H9 (cell line): ENCODE data around the gene NHERF1. TPM values are rescaled to one million over a fixed set of nuclear protein-coding genes. Genes with fewer than 3 reads are reported as not detected.

Experiments
- DNase-seq: peaks from one replicate; pipeline ENCODE4 v3.0.0-alpha.2; 2017
- H2AFZ ChIP-seq: one replicate; pipeline ENCODE4 v1.6.1; 2013; ENCODE audit warnings: mild to moderate bottlenecking, low read length, control low read depth, moderate library complexity
- H2AK5ac ChIP-seq: 2 replicates; pipeline ENCODE4 v1.6.1; 2013; ENCODE audit warnings: low read length, control low read depth, mixed read lengths; ENCODE audit not compliant: insufficient read length
- H2BK120ac ChIP-seq: one replicate; pipeline ENCODE4 v1.6.1; 2013; ENCODE audit warnings: low read depth, mild to moderate bottlenecking, low read length, control low read depth, inconsistent platforms; ENCODE audit not compliant: poor library complexity, severe bottlenecking
- H2BK12ac ChIP-seq: 2 replicates; pipeline ENCODE4 v1.6.1; 2013; ENCODE audit warnings: low read length, control low read depth, mixed read lengths, low read depth; ENCODE audit not compliant: insufficient read length
- H2BK15ac ChIP-seq: 2 replicates; pipeline ENCODE4 v1.6.1; 2013; ENCODE audit warnings: low read depth, low read length, control low read depth
- H2BK20ac ChIP-seq: one replicate; pipeline ENCODE4 v1.6.1; 2013; ENCODE audit warnings: low read depth, mild to moderate bottlenecking, low read length, control low read depth, inconsistent platforms; ENCODE audit not compliant: poor library complexity, severe bottlenecking
- H2BK5ac ChIP-seq: 2 replicates; pipeline ENCODE4 v1.6.1; 2013; ENCODE audit warnings: low read length, control low read depth, mixed read lengths; ENCODE audit not compliant: insufficient read length
- H3K14ac ChIP-seq: 2 replicates; pipeline ENCODE4 v1.6.1; 2013; ENCODE audit warnings: low read length, control low read depth; ENCODE audit not compliant: insufficient read depth
- H3K18ac ChIP-seq: 2 replicates; pipeline ENCODE4 v1.6.1; 2013; ENCODE audit warnings: low read depth, mild to moderate bottlenecking, mixed read lengths, low read length, control low read depth; ENCODE audit not compliant: insufficient read length
- H3K23ac ChIP-seq: 2 replicates; pipeline ENCODE4 v1.6.1; 2013; ENCODE audit warnings: low read length, control low read depth, mixed read lengths, low read depth; ENCODE audit not compliant: insufficient read length
- H3K23me2 ChIP-seq: 2 replicates; pipeline ENCODE4 v1.6.1; 2013; ENCODE audit warnings: low read depth, mild to moderate bottlenecking, mixed read lengths, low read length, control low read depth; ENCODE audit not compliant: insufficient read length, poor library complexity, severe bottlenecking
- H3K27ac ChIP-seq: 2 replicates; pipeline ENCODE4 v1.5.1; 2013; ENCODE audit warnings: low read length, control low read depth, mixed read lengths, low read depth; ENCODE audit not compliant: insufficient read length
- H3K27me3 ChIP-seq: 2 replicates; pipeline ENCODE4 v1.6.1; 2013; ENCODE audit warnings: low read length, control low read depth, inconsistent platforms; ENCODE audit not compliant: insufficient read depth
- H3K4ac ChIP-seq: 2 replicates; pipeline ENCODE4 v1.6.1; 2013; ENCODE audit warnings: low read depth, mild to moderate bottlenecking, control low read depth, inconsistent platforms, low read length, moderate library complexity
- H3K4me1 ChIP-seq: 2 replicates; pipeline ENCODE4 v1.6.1; 2013; ENCODE audit warnings: low read length, control low read depth, inconsistent platforms; ENCODE audit not compliant: insufficient read depth
- H3K4me2 ChIP-seq: 2 replicates; pipeline ENCODE4 v1.6.1; 2013; ENCODE audit warnings: low read length, control low read depth, mixed read lengths; ENCODE audit not compliant: insufficient read length, insufficient read depth
- H3K56ac ChIP-seq: 2 replicates; pipeline ENCODE4 v1.6.1; 2013; ENCODE audit warnings: low read depth, mild to moderate bottlenecking, mixed read lengths, low read length, control low read depth; ENCODE audit not compliant: insufficient read length
- H3K79me1 ChIP-seq: 2 replicates; pipeline ENCODE4 v1.6.1; 2013; ENCODE audit warnings: low read depth, mild to moderate bottlenecking, moderate library complexity, low read length, control low read depth, inconsistent platforms; ENCODE audit not compliant: insufficient read depth, poor library complexity, severe bottlenecking
- H3K79me2 ChIP-seq: 2 replicates; pipeline ENCODE4 v1.6.1; 2013; ENCODE audit warnings: low read length, control low read depth, inconsistent platforms; ENCODE audit not compliant: insufficient read depth
- H3K9ac ChIP-seq: 2 replicates; pipeline ENCODE4 v1.6.1; 2013; ENCODE audit warnings: low read length, control low read depth, mixed read lengths; ENCODE audit not compliant: insufficient read length; ENCODE audit errors: extremely low read depth
- H3K9me3 ChIP-seq: one replicate; pipeline ENCODE4 v1.6.1; 2013; ENCODE audit warnings: low read depth, low read length, inconsistent platforms; ENCODE audit not compliant: control insufficient read depth
- H3T11ph ChIP-seq: one replicate; pipeline ENCODE4 v1.6.1; 2013; ENCODE audit warnings: mild to moderate bottlenecking, low read length, control low read depth, inconsistent platforms
- H4K20me1 ChIP-seq: one replicate; pipeline ENCODE4 v1.6.1; 2013; ENCODE audit not compliant: control insufficient read depth, insufficient read length, insufficient read depth
- H4K5ac ChIP-seq: 2 replicates; pipeline ENCODE4 v1.6.1; 2013; ENCODE audit warnings: low read depth, mild to moderate bottlenecking, mixed read lengths, low read length, control low read depth; ENCODE audit not compliant: insufficient read length
- H4K8ac ChIP-seq: replicated peaks from 2 replicates; pipeline ENCODE4 v1.6.1; 2013; ENCODE audit warnings: low read length, control low read depth, mixed read lengths, low read depth; ENCODE audit not compliant: insufficient read length
- H4K91ac ChIP-seq: 2 replicates; pipeline ENCODE4 v1.6.1; 2013; ENCODE audit warnings: low read depth, mild to moderate bottlenecking, moderate library complexity, mixed read lengths, low read length, control low read depth; ENCODE audit not compliant: insufficient read length
- H3K27ac Mint-ChIP-seq, 3 experiments: 2 replicates in 2 of 3; 3 replicates in 1 of 3; pipeline ENCODE4 v1.8.0; 2020 to 2021; ENCODE audit warnings: mixed read lengths in 3 of 3, mild to moderate bottlenecking in 1 of 3, moderate library complexity in 1 of 3
- H3K27me3 Mint-ChIP-seq: 2 replicates; pipeline ENCODE4 v1.8.0; 2021; ENCODE audit warnings: low read depth, mild to moderate bottlenecking, moderate library complexity, mixed read lengths
- H3K36me3 Mint-ChIP-seq, 3 experiments: 2 replicates in 2 of 3; 3 replicates in 1 of 3; pipeline ENCODE4 v1.8.0; 2020 to 2021; ENCODE audit warnings: low read depth in 3 of 3, mixed read lengths in 3 of 3; ENCODE audit not compliant: insufficient read depth in 1 of 3
- H3K4me1 Mint-ChIP-seq, 2 experiments: 2 replicates each; pipeline ENCODE4 v1.8.0; 2020; ENCODE audit warnings: mixed read lengths in 2 of 2
- H3K4me3 Mint-ChIP-seq, 2 experiments: 2 replicates in 1 of 2; 3 replicates in 1 of 2; pipeline ENCODE4 v1.8.0; 2020 to 2021; ENCODE audit warnings: mild to moderate bottlenecking in 2 of 2, mixed read lengths in 2 of 2, moderate library complexity in 1 of 2
- H3K9me3 Mint-ChIP-seq, 2 experiments: 2 replicates in 1 of 2; 3 replicates in 1 of 2; pipeline ENCODE4 v1.8.0; 2020; ENCODE audit warnings: mild to moderate bottlenecking in 2 of 2, mixed read lengths in 2 of 2, moderate library complexity in 1 of 2
- WGBS: extraction: QIAGEN DNeasy Blood & Tissue Kit; methylation state at CpG from one replicate; pipeline ENCODE4 v1.1.7; 2013; ENCODE audit warnings: missing lambda C conversion rate, low lambda C conversion rate, mixed read lengths; ENCODE audit not compliant: insufficient read length; ENCODE audit errors: extremely low coverage; 5-methylcytosine and 5-hydroxymethylcytosine counted together
- long read RNA-seq: library from polyadenylated mRNA; unstranded; transcript quantifications from one replicate; pipeline ENCODE4 v2.0.0, GENCODE V29; 2020
- total RNA-seq: library from RNA; stranded (reverse); gene quantifications from 2 replicates; pipeline ENCODE4 v1.2.1, GENCODE V29; 2021
- TF ChIP-seq, protein P1 (sequence below): fragments of 200-600 bp; sonication (generic); conservative IDR thresholded peaks from 3 replicates; pipeline ENCODE4 v1.8.0; 2021; ENCODE audit warnings: antibody characterized with exemption, mild to moderate bottlenecking

Gene NHERF1
- total RNA-seq, result 74.4 and 78.7 TPM in 2 replicates
- long read RNA-seq, transcript SLC9A3R1-201 (6 exons, 1,969 nt), result major isoform, 372 of 383 reads
- long read RNA-seq, partial matches to known transcripts, result 3 of 383 reads
- long read RNA-seq, other reads (novel, unspliced or antisense), result 6 of 383 reads

DNA sequence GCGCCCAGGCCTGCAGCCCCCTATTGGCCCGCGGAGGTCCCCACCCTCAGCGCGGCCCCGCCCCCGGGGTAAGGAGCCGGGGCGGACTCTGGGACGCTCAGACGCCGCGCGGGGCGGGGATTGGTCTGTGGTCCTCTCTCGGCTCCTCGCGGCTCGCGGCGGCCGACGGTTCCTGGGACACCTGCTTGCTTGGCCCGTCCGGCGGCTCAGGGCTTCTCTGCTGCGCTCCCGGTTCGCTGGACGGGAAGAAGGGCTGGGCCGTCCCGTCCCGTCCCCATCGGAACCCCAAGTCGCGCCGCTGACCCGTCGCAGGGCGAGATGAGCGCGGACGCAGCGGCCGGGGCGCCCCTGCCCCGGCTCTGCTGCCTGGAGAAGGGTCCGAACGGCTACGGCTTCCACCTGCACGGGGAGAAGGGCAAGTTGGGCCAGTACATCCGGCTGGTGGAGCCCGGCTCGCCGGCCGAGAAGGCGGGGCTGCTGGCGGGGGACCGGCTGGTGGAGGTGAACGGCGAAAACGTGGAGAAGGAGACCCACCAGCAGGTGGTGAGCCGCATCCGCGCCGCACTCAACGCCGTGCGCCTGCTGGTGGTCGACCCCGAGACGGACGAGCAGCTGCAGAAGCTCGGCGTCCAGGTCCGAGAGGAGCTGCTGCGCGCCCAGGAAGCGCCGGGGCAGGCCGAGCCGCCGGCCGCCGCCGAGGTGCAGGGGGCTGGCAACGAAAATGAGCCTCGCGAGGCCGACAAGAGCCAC lies at the start of gene NHERF1:
Gene NHERF1 (plus strand): TSS at position 100 of the 750 bp plus-strand sequence. CDS start 219 bp downstream, at position 319.
- peak within 1 kb of the TSS; percentile 77 for H3K9ac ChIP-seq
- peak within 1 kb of the TSS; percentile 72 for H3K18ac ChIP-seq
- peaks cover 9% of the 10 kb centered on the region for H3K27me3 Mint-ChIP-seq
- H3K23ac ChIP-seq, result no peak within 1 kb of the TSS
- H4K5ac ChIP-seq, result no peak within 1 kb of the TSS
- H2BK15ac ChIP-seq, result no peak within 1 kb of the TSS; the same call in 1 of the 2 replicates
- H3T11ph ChIP-seq, result no peak within 1 kb of the TSS
- no peak within 1 kb of the TSS for H4K91ac ChIP-seq
- no peak within 1 kb of the TSS for H2BK12ac ChIP-seq
- H2AK5ac ChIP-seq, result no peak within 1 kb of the TSS
- peaks cover 9% of the 10 kb centered on the region for H3K23me2 ChIP-seq
- peak within 1 kb of the TSS; percentile 83 for H3K14ac ChIP-seq
- no CpG with 5 or more reads among the region's 90 CpGs for WGBS
- DNase-seq, result no peak
- no peak within 1 kb of the TSS for H2BK120ac ChIP-seq
- no peak within 1 kb of the TSS for H3K56ac ChIP-seq
- TF ChIP-seq, protein P1, sequence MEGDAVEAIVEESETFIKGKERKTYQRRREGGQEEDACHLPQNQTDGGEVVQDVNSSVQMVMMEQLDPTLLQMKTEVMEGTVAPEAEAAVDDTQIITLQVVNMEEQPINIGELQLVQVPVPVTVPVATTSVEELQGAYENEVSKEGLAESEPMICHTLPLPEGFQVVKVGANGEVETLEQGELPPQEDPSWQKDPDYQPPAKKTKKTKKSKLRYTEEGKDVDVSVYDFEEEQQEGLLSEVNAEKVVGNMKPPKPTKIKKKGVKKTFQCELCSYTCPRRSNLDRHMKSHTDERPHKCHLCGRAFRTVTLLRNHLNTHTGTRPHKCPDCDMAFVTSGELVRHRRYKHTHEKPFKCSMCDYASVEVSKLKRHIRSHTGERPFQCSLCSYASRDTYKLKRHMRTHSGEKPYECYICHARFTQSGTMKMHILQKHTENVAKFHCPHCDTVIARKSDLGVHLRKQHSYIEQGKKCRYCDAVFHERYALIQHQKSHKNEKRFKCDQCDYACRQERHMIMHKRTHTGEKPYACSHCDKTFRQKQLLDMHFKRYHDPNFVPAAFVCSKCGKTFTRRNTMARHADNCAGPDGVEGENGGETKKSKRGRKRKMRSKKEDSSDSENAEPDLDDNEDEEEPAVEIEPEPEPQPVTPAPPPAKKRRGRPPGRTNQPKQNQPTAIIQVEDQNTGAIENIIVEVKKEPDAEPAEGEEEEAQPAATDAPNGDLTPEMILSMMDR, result peak; percentile 44
- no peaks in the 10 kb centered on the region for H4K20me1 ChIP-seq
- H3K27me3 ChIP-seq, result no peaks in the 10 kb centered on the region
- H4K8ac ChIP-seq, result no peak within 1 kb of the TSS
- H3K36me3 Mint-ChIP-seq, result peaks cover 12 to 24% (median 17%) of the 10 kb centered on the region in 3 experiments
- H2BK5ac ChIP-seq, result no peak within 1 kb of the TSS
- H3K27ac ChIP-seq, result no peak within 1 kb of the TSS
- H3K27ac Mint-ChIP-seq, result peak within 1 kb of the TSS; percentile 55 to 85 (median 79); a peak in 2 of 7 replicates
- no peaks in the 10 kb centered on the region for H3K9me3 ChIP-seq
- H3K9me3 Mint-ChIP-seq, result no peaks in the 10 kb centered on the region
- peaks cover 9% of the 10 kb centered on the region; the same call in 1 of the 2 replicates for H3K79me2 ChIP-seq
- no peak within 1 kb of the TSS for H2BK20ac ChIP-seq
- no peak within 1 kb of the TSS for H2AFZ ChIP-seq
- H3K4ac ChIP-seq, result no peak within 1 kb of the TSS
- peaks cover 11% of the 10 kb centered on the region for H3K4me1 ChIP-seq
- peaks cover 3% of the 10 kb centered on the region for H3K79me1 ChIP-seq
- peak within 1 kb of the TSS; percentile 69 for H3K4me2 ChIP-seq
- peak within 1 kb of the TSS; percentile 89 to 93 for H3K4me3 Mint-ChIP-seq
- peaks cover 59 to 65% of the 10 kb centered on the region in 2 experiments for H3K4me1 Mint-ChIP-seq
